GM12873 (cell line): ENCODE measurements around the gene CLIC3.

Experiments
- CTCF ChIP-seq: IDR thresholded peaks from 2 replicates; pipeline ENCODE4 v1.5.1; 2012; ENCODE audit warnings: low read depth, mild to moderate bottlenecking, moderate library complexity, low read length, control low read depth; ENCODE audit not compliant: insufficient read depth; ENCODE audit errors: missing control alignments

The CLIC3 gene

GRCh38 chr9:136957461-136957860, 38.9 kb downstream of the CLIC3 start:
- no peak for TF ChIP-seq CTCF

GRCh38 chr9:136956604-136957003, 39.8 kb downstream of the CLIC3 start:
- no peak for TF ChIP-seq CTCF

DNA sequence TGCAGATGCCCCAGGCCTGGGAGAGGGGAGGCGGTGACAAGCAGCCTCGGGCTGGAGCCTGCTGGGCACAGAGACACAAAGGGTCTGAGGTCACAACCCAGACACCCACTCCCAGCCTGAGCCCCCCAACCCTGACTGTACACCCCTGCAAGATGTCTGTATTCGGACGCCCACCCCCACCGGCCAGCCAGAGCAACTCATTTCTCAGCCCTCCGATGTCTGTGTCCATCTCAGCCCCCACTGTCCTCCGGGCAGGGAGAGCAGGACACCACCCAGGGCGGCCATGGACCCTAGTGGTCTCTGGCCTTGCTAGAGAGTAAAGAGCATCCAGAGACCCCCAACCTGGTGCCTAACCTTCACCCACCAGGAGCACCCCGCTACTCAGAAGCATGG, 40.4 kb downstream of the CLIC3 start:
- no peak for TF ChIP-seq CTCF

DNA sequence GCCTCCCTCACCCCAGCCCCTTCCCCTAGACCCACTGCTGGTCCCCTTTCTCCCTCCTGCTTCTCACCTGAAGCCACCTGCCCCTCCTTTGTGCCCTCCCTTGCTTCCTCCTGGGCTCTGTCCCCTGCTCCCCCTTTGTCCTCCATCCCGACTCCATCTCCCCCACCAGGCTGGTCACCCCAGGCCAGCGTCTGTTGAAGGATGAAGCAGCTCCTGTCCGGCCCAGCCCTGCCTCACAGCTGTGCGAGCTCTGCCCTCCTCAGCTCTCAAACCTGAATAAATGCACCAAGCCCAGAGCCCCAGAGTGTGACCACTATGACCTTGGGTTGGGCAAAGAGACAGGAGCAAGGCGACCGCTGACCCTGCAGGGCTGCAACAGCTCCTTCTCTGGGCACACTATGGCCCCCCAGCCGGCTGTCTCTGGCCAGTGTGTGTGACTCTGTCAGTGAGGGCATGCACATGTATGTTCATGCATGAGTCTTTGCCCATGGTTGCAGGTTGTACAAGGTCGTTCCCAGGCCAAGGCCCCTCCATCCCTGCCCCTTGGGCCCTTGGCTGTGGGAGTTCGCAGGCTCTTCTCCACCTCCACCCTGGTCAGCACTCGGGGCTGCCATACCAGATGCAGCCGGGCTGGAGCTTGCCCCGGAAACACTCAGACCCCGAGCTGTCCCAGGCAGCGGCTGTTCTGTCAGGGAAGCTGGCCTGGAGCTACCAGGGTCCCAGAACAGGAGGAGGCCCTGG, 41.0 kb downstream of the CLIC3 start:
- TF ChIP-seq CTCF: no peak

DNA sequence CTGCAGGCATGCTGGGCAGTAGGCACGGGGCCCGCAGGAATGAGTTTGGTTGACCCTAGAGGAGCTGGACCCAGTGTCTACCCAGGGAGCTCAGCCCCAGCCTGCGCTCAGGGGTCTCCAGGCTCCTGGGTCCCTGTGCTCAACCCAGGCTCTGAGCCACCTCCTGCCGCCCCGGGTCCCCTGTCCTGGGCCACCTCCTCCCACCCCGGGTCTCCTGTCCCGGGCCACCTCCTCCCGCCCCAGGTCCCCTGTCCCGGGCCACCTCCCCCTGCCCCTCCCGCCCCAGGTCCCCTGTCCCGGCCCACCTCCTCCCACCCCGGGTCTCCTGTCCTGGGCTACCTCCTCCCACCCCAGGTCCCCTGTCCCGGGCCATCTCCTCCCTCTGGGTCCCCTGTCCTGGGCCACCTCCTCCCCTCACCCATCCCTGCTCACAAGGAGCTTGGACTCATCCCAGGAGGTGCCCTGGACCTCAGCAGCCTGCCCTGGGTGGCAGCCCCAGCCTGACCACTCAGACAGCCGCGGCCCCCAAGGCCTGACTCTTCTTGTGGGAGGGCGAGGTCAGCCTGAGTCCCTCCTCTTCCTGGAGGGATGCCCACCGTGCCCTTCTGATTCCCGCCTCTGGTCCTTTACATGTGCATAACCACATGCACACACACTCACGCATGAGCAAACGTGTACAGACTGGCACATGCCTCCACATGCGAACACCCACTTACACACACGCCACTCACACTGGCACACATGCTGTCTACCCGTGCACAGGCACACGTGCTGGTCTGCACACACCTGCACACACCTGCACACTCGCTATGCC, 41.9 kb downstream of the CLIC3 start:
- no peak for TF ChIP-seq CTCF

GRCh38 chr9:136953771-136954269, 42.5 kb downstream of the CLIC3 start:
- TF ChIP-seq CTCF: no peak
